GM21367 (cell line): Measurements from ENCODE around the gene TNFAIP8.
A peak's percentile ranks its signal among the peaks of the same experiment; 100 is the strongest.

Source experiments
- ATAC-seq: cut with Tn5 transposase; IDR thresholded peaks from one replicate; pipeline ENCODE4 v1.9.1; 2021; ENCODE audit not compliant: unreplicated experiment

Gene TNFAIP8

GRCh38 chr5:119345861-119346260 lies 10.0 kb upstream of the TNFAIP8 start:
- ATAC-seq: no peak

- no peak for ATAC-seq
These were observed 9.4 kb upstream of the TNFAIP8 start for GRCh38 chr5:119346394-119346793.

GRCh38 chr5:119347574-119347973 lies 8.2 kb upstream of the TNFAIP8 start:
- ATAC-seq: no peak

GRCh38 chr5:119347991-119348390 lies 7.8 kb upstream of the TNFAIP8 start:
- no peak for ATAC-seq

GRCh38 chr5:119353213-119353612 lies 2.6 kb upstream of the TNFAIP8 start:
- ATAC-seq: no peak

- peak; percentile 54 for ATAC-seq
These were observed 2.0 kb upstream of the TNFAIP8 start for GRCh38 chr5:119353686-119354366.

- no peak for ATAC-seq
These were observed 1.1 kb upstream of the TNFAIP8 start for GRCh38 chr5:119354537-119355243.

GRCh38 chr5:119355244-119355638 lies 578 bp upstream of the TNFAIP8 start:
- ATAC-seq: no peak

GRCh38 chr5:119356612-119357188 lies 881 bp downstream of the TNFAIP8 start:
- ATAC-seq: no peak

GRCh38 chr5:119357270-119357669 lies 1.5 kb downstream of the TNFAIP8 start:
- no peak for ATAC-seq

- ATAC-seq: no peak
These were observed 2.1 kb downstream of the TNFAIP8 start for GRCh38 chr5:119357808-119358529.

- no peak for ATAC-seq
These were observed 2.7 kb downstream of the TNFAIP8 start for GRCh38 chr5:119358530-119358900.

GRCh38 chr5:119358901-119359603 lies 3.2 kb downstream of the TNFAIP8 start:
- ATAC-seq: no peak

GRCh38 chr5:119359737-119360413 lies 4.1 kb downstream of the TNFAIP8 start:
- no peak for ATAC-seq

GRCh38 chr5:119360905-119361593 lies 5.2 kb downstream of the TNFAIP8 start:
- no peak for ATAC-seq

- ATAC-seq: no peak
These were observed 5.8 kb downstream of the TNFAIP8 start for GRCh38 chr5:119361594-119362125.

- no peak for ATAC-seq
These were observed 6.9 kb downstream of the TNFAIP8 start for GRCh38 chr5:119362714-119363113.

GRCh38 chr5:119363271-119363670 lies 7.5 kb downstream of the TNFAIP8 start:
- no peak for ATAC-seq

- no peak for ATAC-seq
These were observed 8.1 kb downstream of the TNFAIP8 start for GRCh38 chr5:119363936-119364335.
